ENCODE data around the gene EFEMP1.

DNA sequence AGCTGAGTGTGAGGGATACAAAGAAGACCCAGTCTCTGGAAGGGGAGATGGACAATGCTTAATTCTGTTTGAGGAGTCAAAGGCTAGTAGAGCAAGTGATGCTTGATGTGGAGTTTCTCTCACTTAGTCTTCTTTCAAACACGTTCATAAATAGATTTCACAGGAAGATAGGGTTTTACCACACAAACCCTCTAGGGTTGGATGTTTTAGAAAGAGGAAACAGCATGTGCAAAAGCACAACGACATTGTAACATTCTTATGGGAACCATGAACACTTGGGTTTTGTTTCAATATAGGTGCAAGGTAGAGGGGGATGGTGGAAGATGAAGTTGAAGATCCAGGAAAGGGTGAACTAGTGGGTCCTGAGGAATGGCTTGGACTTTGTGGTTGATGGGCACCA is 10.8 kb upstream of the EFEMP1 start:
- no peak for TF ChIP-seq POLR2A (IDR thresholded peaks at IDR 0.05)
- TF ChIP-seq, protein P1, sequence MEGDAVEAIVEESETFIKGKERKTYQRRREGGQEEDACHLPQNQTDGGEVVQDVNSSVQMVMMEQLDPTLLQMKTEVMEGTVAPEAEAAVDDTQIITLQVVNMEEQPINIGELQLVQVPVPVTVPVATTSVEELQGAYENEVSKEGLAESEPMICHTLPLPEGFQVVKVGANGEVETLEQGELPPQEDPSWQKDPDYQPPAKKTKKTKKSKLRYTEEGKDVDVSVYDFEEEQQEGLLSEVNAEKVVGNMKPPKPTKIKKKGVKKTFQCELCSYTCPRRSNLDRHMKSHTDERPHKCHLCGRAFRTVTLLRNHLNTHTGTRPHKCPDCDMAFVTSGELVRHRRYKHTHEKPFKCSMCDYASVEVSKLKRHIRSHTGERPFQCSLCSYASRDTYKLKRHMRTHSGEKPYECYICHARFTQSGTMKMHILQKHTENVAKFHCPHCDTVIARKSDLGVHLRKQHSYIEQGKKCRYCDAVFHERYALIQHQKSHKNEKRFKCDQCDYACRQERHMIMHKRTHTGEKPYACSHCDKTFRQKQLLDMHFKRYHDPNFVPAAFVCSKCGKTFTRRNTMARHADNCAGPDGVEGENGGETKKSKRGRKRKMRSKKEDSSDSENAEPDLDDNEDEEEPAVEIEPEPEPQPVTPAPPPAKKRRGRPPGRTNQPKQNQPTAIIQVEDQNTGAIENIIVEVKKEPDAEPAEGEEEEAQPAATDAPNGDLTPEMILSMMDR (IDR thresholded peaks at IDR 0.05 in 8 of 11, conservative IDR thresholded peaks at IDR 0.05 in 3 of 11) = no peak
